GM12878 (cell line): Measurements from ENCODE around the gene NFKBIZ. TPM values are rescaled to one million over a fixed set of nuclear protein-coding genes. Genes with fewer than 3 reads are reported as not detected.

Experiments
- ATAC-seq: fragments of 200-7000 bp; cut with Tn5 transposase; 3 replicates; pipeline ENCODE4 v1.9.1; 2020; ENCODE audit warnings: mild to moderate bottlenecking, moderate library complexity
- BruUV-seq: library from RNA; stranded (reverse); fragments of 400-500 nt; replicated peaks from 2 replicates; lab custom pipeline; 2021; lab: Mats Ljungman, UMichigan
- CTCF ChIA-PET: fragments of 300-600 bp; sonication (Branson Sonifier 250); formaldehyde crosslinking; extraction: SDS; loops from one replicate; lab custom pipeline; 2021; ENCODE audit warnings: inconsistent platforms; lab: Yijun Ruan, JAX
- POLR2A ChIA-PET: fragments of 350-600 bp; formaldehyde crosslinking; extraction: SDS; loops from one replicate; lab custom pipeline; 2021; ENCODE audit warnings: inconsistent platforms; lab: Charles Lee
- RAD21 ChIA-PET: fragments of 300-600 bp; sonication (Branson Sonifier 250); formaldehyde crosslinking; loops from one replicate; lab custom pipeline; 2023; ENCODE audit warnings: antibody characterized with exemption; ENCODE audit not compliant: unreplicated experiment; lab: Charles Lee
- SMC1A ChIA-PET: fragments of 300-600 bp; sonication (Branson Sonifier 250); formaldehyde crosslinking; loops from one replicate; lab custom pipeline; 2023; ENCODE audit not compliant: unreplicated experiment, uncharacterized antibody; lab: Charles Lee
- DNase-seq: peaks from one replicate; pipeline ENCODE4 v3.0.0-alpha.2; 2011; ENCODE audit warnings: low read depth, low spot score
- FAIRE-seq: peaks from 3 replicates; lab custom pipeline; 2011; peaks lifted over from hg19 to GRCh38; lab: Jason Lieb, UNC
- H2AFZ ChIP-seq: 2 replicates; pipeline ENCODE4 v1.6.0; 2011; ENCODE audit warnings: low read depth, low read length, control low read depth; ENCODE audit not compliant: control insufficient read depth
- H3K27ac ChIP-seq: 2 replicates; pipeline ENCODE4 v1.5.1; 2011; ENCODE audit warnings: control low read depth; ENCODE audit not compliant: control insufficient read depth, insufficient read depth
- H3K27me3 ChIP-seq, 2 experiments: replicated peaks in 1 of 2; 2 replicates each; pipeline versions ENCODE4 v1.6.0 to v1.6.1; 2011; ENCODE audit warnings: low read length in 1 of 2; ENCODE audit not compliant: control insufficient read depth in 2 of 2, insufficient read depth in 2 of 2
- H3K36me3 ChIP-seq, 2 experiments: 2 replicates each; pipeline ENCODE4 v1.5.1; 2011; ENCODE audit warnings: low read length in 1 of 2; ENCODE audit not compliant: control insufficient read depth in 2 of 2, insufficient read depth in 2 of 2
- H3K4me1 ChIP-seq: 2 replicates; pipeline ENCODE4 v1.6.1; 2011; ENCODE audit warnings: mild to moderate bottlenecking, low read length, moderate library complexity, mixed read lengths; ENCODE audit not compliant: control insufficient read depth, insufficient read depth
- H3K4me2 ChIP-seq: 2 replicates; pipeline ENCODE4 v1.6.0; 2011; ENCODE audit warnings: control low read depth; ENCODE audit not compliant: control insufficient read depth, insufficient read depth
- H3K4me3 ChIP-seq: fragments of 200-600 bp; sonication (generic); 2 replicates; pipeline ENCODE4 v1.5.1; 2016
- H3K79me2 ChIP-seq: 2 replicates; pipeline ENCODE4 v1.6.0; 2011; ENCODE audit warnings: low read length; ENCODE audit not compliant: control insufficient read depth, insufficient read depth
- H3K9ac ChIP-seq: 2 replicates; pipeline ENCODE4 v1.8.0; 2011; ENCODE audit warnings: low read length, control low read depth, mixed read lengths; ENCODE audit not compliant: control insufficient read depth, insufficient read depth
- H3K9me3 ChIP-seq: replicated peaks from 3 replicates; pipeline ENCODE4 v1.5.1; 2011; ENCODE audit warnings: mild to moderate bottlenecking, low read length; ENCODE audit not compliant: control insufficient read depth, insufficient read depth
- H4K20me1 ChIP-seq: 2 replicates; pipeline ENCODE4 v1.6.0; 2011; ENCODE audit not compliant: control insufficient read depth, insufficient read depth
- ATF2 ChIP-seq: IDR thresholded peaks from 2 replicates; pipeline ENCODE4 v1.6.1; 2012; ENCODE audit warnings: low read length, inconsistent platforms
- CBFB ChIP-seq: IDR thresholded peaks from 2 replicates; pipeline ENCODE4 v1.6.1; 2016; ENCODE audit warnings: antibody characterized with exemption, low read depth
- CHD4 ChIP-seq: fragments of 200-600 bp; sonication (generic); IDR thresholded peaks from 2 replicates; pipeline ENCODE4 v1.6.1; 2016; ENCODE audit warnings: mild to moderate bottlenecking
- EGR1 ChIP-seq, 2 experiments: IDR thresholded peaks; 1 replicate in 1 of 2; 2 replicates in 1 of 2; pipeline ENCODE4 v1.6.1; 2011 to 2012; ENCODE audit warnings: low read depth in 2 of 2, low read length in 2 of 2, borderline replicate concordance in 1 of 2, mild to moderate bottlenecking in 1 of 2, moderate library complexity in 1 of 2
- ESRRA ChIP-seq: IDR thresholded peaks from 2 replicates; pipeline ENCODE4 v1.6.1; 2012; ENCODE audit warnings: mild to moderate bottlenecking, low read length, improper control_type of control experiment
- GATAD2B ChIP-seq: fragments of 450-650 bp; conservative IDR thresholded peaks from 2 replicates; pipeline ENCODE4 v1.6.1; 2017; ENCODE audit warnings: low read depth, mild to moderate bottlenecking, moderate library complexity
- NR2F1 ChIP-seq: fragments of 450-650 bp; conservative IDR thresholded peaks from 2 replicates; pipeline ENCODE4 v1.6.1; 2017; ENCODE audit warnings: mild to moderate bottlenecking
- POU2F2 ChIP-seq: IDR thresholded peaks from 3 replicates; pipeline ENCODE4 v1.6.1; 2011; ENCODE audit warnings: low read depth, mild to moderate bottlenecking, low read length, borderline replicate concordance
- SMAD5 ChIP-seq: IDR thresholded peaks from 2 replicates; pipeline ENCODE4 v1.6.1; 2016; ENCODE audit warnings: antibody characterized with exemption, low read depth
- SPI1 ChIP-seq: IDR thresholded peaks from 2 replicates; pipeline ENCODE4 v1.6.1; 2011; ENCODE audit warnings: low read depth, mild to moderate bottlenecking, low read length, moderate library complexity, borderline replicate concordance; ENCODE audit not compliant: insufficient read depth
- WGBS: methylation state at CpG from one replicate; pipeline ENCODE4 v1.1.6; 2016; ENCODE audit warnings: low lambda C conversion rate; ENCODE audit not compliant: insufficient replicate concordance, insufficient coverage; ENCODE audit errors: missing lambda C conversion rate; 5-methylcytosine and 5-hydroxymethylcytosine counted together
- in situ Hi-C: fragments of 300-500 bp; cut with MboI; formaldehyde crosslinking; loops from 9 replicates; pipeline ENCODE4 v1.14.3; 2018; ENCODE audit warnings: mixed read lengths
- intact Hi-C: fragments of 100-400 bp; cut with micrococcal nuclease; formaldehyde crosslinking; loops from one replicate; pipeline ENCODE4 v1.14.2; 2022; ENCODE audit not compliant: unreplicated experiment
- polyA plus RNA-seq, 11 experiments: library from polyadenylated mRNA; depleted of rRNA in 4 of 11; unstranded in 6 of 11; stranded (reverse) in 5 of 11; fragments of >200 nt; fragmentation: Nextera tagmentation in 4 of 11; fragmentation: Illumina TruSeq in 1 of 11; extraction: Ambion mirVana in 4 of 11; extraction: Trizol in 1 of 11; gene quantifications; 1 replicate in 1 of 11; 2 replicates in 10 of 11; pipeline versions ENCODE4 v1.2.1 to v1.2.3, GENCODE V29; 2011 to 2016; ENCODE audit warnings: inconsistent platforms in 2 of 11, missing spikeins in 2 of 11, low read depth in 1 of 11
- total RNA-seq, 4 experiments: library from RNA; depleted of rRNA in 3 of 4; stranded (reverse); fragments of >200 nt in 3 of 4; fragmentation: Illumina TruSeq in 1 of 4; extraction: Trizol in 1 of 4; gene quantifications; 2 replicates each; pipeline versions ENCODE4 v1.2.1 to v1.2.3, GENCODE V29; 2013 to 2021

Gene NFKBIZ
- total and polyA plus RNA-seq, 10 of the 15 experiments (the other 5 are each of a cell fraction or from before 2014, with no cell fraction given): 6.3 to 53.8 (median 17.3) TPM

GRCh38 chr3:101879102-101879501 lies 29.8 kb downstream of the NFKBIZ start:
- Histone ChIP-seq H3K9ac (no peak overlapping the region), H2AFZ (no peak overlapping the region), H3K27ac (no peak overlapping the region), H3K27me3 (no peaks in the 10 kb centered on the region), H3K36me3 (no peaks in the 10 kb centered on the region), H3K79me2 (no peaks in the 10 kb centered on the region), H3K4me1 (peaks cover 12% of the 10 kb centered on the region), H4K20me1 (no peaks in the 10 kb centered on the region), H3K9me3 (no peaks in the 10 kb centered on the region; the same call in 1 of the 3 replicates), H3K4me2 (no peak overlapping the region), H3K4me3 (no peak overlapping the region)
- FAIRE-seq (no peak), DNase-seq (no peak), ATAC-seq (no peak)
- no TSS peak for BruUV-seq
- SMC1A ChIA-PET: no interaction called here
- WGBS: 97% methylated on average over 2 of the region's 2 CpGs
- CTCF ChIA-PET: no interaction called here
- RAD21 ChIA-PET: no interaction called here
- POLR2A ChIA-PET: no interaction called here
- in situ Hi-C loops (no loop called here), intact Hi-C loops (no loop called here)
- TF ChIP-seq SMAD5 (no peak), SPI1 (no peak), CBFB (no peak), POU2F2 (no peak), GATAD2B (no peak), ESRRA (no peak), EGR1 (IDR thresholded peaks at IDR 0.05; ENCODE audit: borderline replicate concordance in 1 of 2, low read depth in 2 of 2, low read length in 2 of 2) (no peak), CHD4 (no peak), ATF2 (no peak), NR2F1 (no peak)
